ENCODE results near the gene GPC3.

The GPC3 gene

GRCh38 chrX:133600536-133600935 lies 384.9 kb downstream of the GPC3 start:
- no peak overlapping the region for H3K4me3 ChIP-seq (ENCODE audit: insufficient read length, low read depth)
- H3K4me1 ChIP-seq (ENCODE audit: insufficient read depth, insufficient read length) = no peaks in the 10 kb centered on the region
- TF ChIP-seq ZNF274 (IDR thresholded peaks at IDR 0.05; ENCODE audit: low read depth, low read length) = no peak
- no peak for TF ChIP-seq YY1 (IDR thresholded peaks at IDR 0.05; ENCODE audit: insufficient read depth, insufficient read length)
- no peak for TF ChIP-seq SUZ12 (IDR thresholded peaks at IDR 0.05; ENCODE audit: extremely low read depth, insufficient read depth, insufficient read length)
- no peak overlapping the region for H3K9ac ChIP-seq (ENCODE audit: insufficient read length, low read depth)
- H3K9me3 ChIP-seq (ENCODE audit: insufficient read depth, low read length) = no peaks in the 10 kb centered on the region
- no peak for DNase-seq (ENCODE audit: low read depth, low spot score)
- no peaks in the 10 kb centered on the region for H3K27me3 ChIP-seq (ENCODE audit: insufficient read depth, insufficient read length)
- H3K36me3 ChIP-seq (ENCODE audit: insufficient read depth, insufficient read length, low read length) = no peaks in the 10 kb centered on the region

- no peak for DNase-seq (ENCODE audit: low read depth, low spot score)
- H3K9ac ChIP-seq (ENCODE audit: insufficient read length, low read depth) = no peak overlapping the region
Measured at GRCh38 chrX:133598601-133599335, 386.6 kb downstream of the GPC3 start.

GRCh38 chrX:133594156-133594555 lies 391.2 kb downstream of the GPC3 start:
- DNase-seq (ENCODE audit: low read depth, low spot score) = no peak
- no peak for TF ChIP-seq SUZ12 (IDR thresholded peaks at IDR 0.05; ENCODE audit: extremely low read depth, insufficient read depth, insufficient read length)
- no peak for TF ChIP-seq YY1 (IDR thresholded peaks at IDR 0.05; ENCODE audit: insufficient read depth, insufficient read length)
- no peak for TF ChIP-seq ZNF274 (IDR thresholded peaks at IDR 0.05; ENCODE audit: low read depth, low read length)
- H3K9ac ChIP-seq (ENCODE audit: insufficient read length, low read depth) = no peak overlapping the region

More at GRCh38 chrX:133598601-133599335, 386.6 kb downstream of the GPC3 start:
- H3K36me3 ChIP-seq (ENCODE audit: insufficient read depth, insufficient read length, low read length) = no peaks in the 10 kb centered on the region
- TF ChIP-seq SUZ12 (IDR thresholded peaks at IDR 0.05; ENCODE audit: extremely low read depth, insufficient read depth, insufficient read length) (no peak), ZNF274 (IDR thresholded peaks at IDR 0.05; ENCODE audit: low read depth, low read length) (no peak), YY1 (IDR thresholded peaks at IDR 0.05; ENCODE audit: insufficient read depth, insufficient read length) (no peak)
- no peaks in the 10 kb centered on the region for H3K27me3 ChIP-seq (ENCODE audit: insufficient read depth, insufficient read length)
- H3K9me3 ChIP-seq (ENCODE audit: insufficient read depth, low read length) = no peaks in the 10 kb centered on the region
- H3K4me3 ChIP-seq (ENCODE audit: insufficient read length, low read depth) = no peak overlapping the region
- no peaks in the 10 kb centered on the region for H3K4me1 ChIP-seq (ENCODE audit: insufficient read depth, insufficient read length)

GRCh38 chrX:133593531-133593930 lies 391.9 kb downstream of the GPC3 start:
- Histone ChIP-seq H3K27me3 (ENCODE audit: insufficient read depth, insufficient read length) (no peaks in the 10 kb centered on the region), H3K9ac (ENCODE audit: insufficient read length, low read depth) (no peak overlapping the region), H3K9me3 (ENCODE audit: insufficient read depth, low read length) (no peaks in the 10 kb centered on the region), H3K36me3 (ENCODE audit: insufficient read depth, insufficient read length, low read length) (no peaks in the 10 kb centered on the region), H3K4me3 (ENCODE audit: insufficient read length, low read depth) (no peak overlapping the region), H3K4me1 (ENCODE audit: insufficient read depth, insufficient read length) (no peaks in the 10 kb centered on the region)
- TF ChIP-seq ZNF274 (IDR thresholded peaks at IDR 0.05; ENCODE audit: low read depth, low read length) (no peak), YY1 (IDR thresholded peaks at IDR 0.05; ENCODE audit: insufficient read depth, insufficient read length) (no peak), SUZ12 (IDR thresholded peaks at IDR 0.05; ENCODE audit: extremely low read depth, insufficient read depth, insufficient read length) (no peak)
- DNase-seq (ENCODE audit: low read depth, low spot score) = no peak

More at GRCh38 chrX:133594156-133594555, 391.2 kb downstream of the GPC3 start:
- no peaks in the 10 kb centered on the region for H3K36me3 ChIP-seq (ENCODE audit: insufficient read depth, insufficient read length, low read length)
- H3K4me3 ChIP-seq (ENCODE audit: insufficient read length, low read depth) = no peak overlapping the region
- H3K9me3 ChIP-seq (ENCODE audit: insufficient read depth, low read length) = no peaks in the 10 kb centered on the region
- H3K4me1 ChIP-seq (ENCODE audit: insufficient read depth, insufficient read length) = no peaks in the 10 kb centered on the region
- H3K27me3 ChIP-seq (ENCODE audit: insufficient read depth, insufficient read length) = no peaks in the 10 kb centered on the region

GRCh38 chrX:133590703-133591505 lies 394.5 kb downstream of the GPC3 start:
- no peak overlapping the region for H3K4me3 ChIP-seq (ENCODE audit: insufficient read length, low read depth)
- no peaks in the 10 kb centered on the region for H3K27me3 ChIP-seq (ENCODE audit: insufficient read depth, insufficient read length)
- TF ChIP-seq ZNF274 (IDR thresholded peaks at IDR 0.05; ENCODE audit: low read depth, low read length) (no peak), SUZ12 (IDR thresholded peaks at IDR 0.05; ENCODE audit: extremely low read depth, insufficient read depth, insufficient read length) (no peak), YY1 (IDR thresholded peaks at IDR 0.05; ENCODE audit: insufficient read depth, insufficient read length) (no peak)
- H3K9me3 ChIP-seq (ENCODE audit: insufficient read depth, low read length) = no peaks in the 10 kb centered on the region
- DNase-seq (ENCODE audit: low read depth, low spot score) = no peak
- H3K9ac ChIP-seq (ENCODE audit: insufficient read length, low read depth) = no peak overlapping the region
- H3K36me3 ChIP-seq (ENCODE audit: insufficient read depth, insufficient read length, low read length) = no peaks in the 10 kb centered on the region
- no peaks in the 10 kb centered on the region for H3K4me1 ChIP-seq (ENCODE audit: insufficient read depth, insufficient read length)

- TF ChIP-seq ZNF274 (IDR thresholded peaks at IDR 0.05; ENCODE audit: low read depth, low read length) (no peak), YY1 (IDR thresholded peaks at IDR 0.05; ENCODE audit: insufficient read depth, insufficient read length) (no peak), SUZ12 (IDR thresholded peaks at IDR 0.05; ENCODE audit: extremely low read depth, insufficient read depth, insufficient read length) (no peak)
- no peak overlapping the region for H3K9ac ChIP-seq (ENCODE audit: insufficient read length, low read depth)
- H3K4me3 ChIP-seq (ENCODE audit: insufficient read length, low read depth) = no peak overlapping the region
Measured at GRCh38 chrX:133588827-133589226, 396.6 kb downstream of the GPC3 start.

GRCh38 chrX:133587818-133588217 lies 397.6 kb downstream of the GPC3 start:
- H3K4me1 ChIP-seq (ENCODE audit: insufficient read depth, insufficient read length) = no peaks in the 10 kb centered on the region

More at GRCh38 chrX:133588827-133589226, 396.6 kb downstream of the GPC3 start:
- no peaks in the 10 kb centered on the region for H3K27me3 ChIP-seq (ENCODE audit: insufficient read depth, insufficient read length)
- no peaks in the 10 kb centered on the region for H3K4me1 ChIP-seq (ENCODE audit: insufficient read depth, insufficient read length)
- no peak for DNase-seq (ENCODE audit: low read depth, low spot score)
- H3K36me3 ChIP-seq (ENCODE audit: insufficient read depth, insufficient read length, low read length) = no peaks in the 10 kb centered on the region
- H3K9me3 ChIP-seq (ENCODE audit: insufficient read depth, low read length) = no peaks in the 10 kb centered on the region

More at GRCh38 chrX:133587818-133588217, 397.6 kb downstream of the GPC3 start:
- no peak for DNase-seq (ENCODE audit: low read depth, low spot score)
- Histone ChIP-seq H3K27me3 (ENCODE audit: insufficient read depth, insufficient read length) (no peaks in the 10 kb centered on the region), H3K4me3 (ENCODE audit: insufficient read length, low read depth) (no peak overlapping the region), H3K36me3 (ENCODE audit: insufficient read depth, insufficient read length, low read length) (no peaks in the 10 kb centered on the region), H3K9ac (ENCODE audit: insufficient read length, low read depth) (no peak overlapping the region), H3K9me3 (ENCODE audit: insufficient read depth, low read length) (no peaks in the 10 kb centered on the region)
- TF ChIP-seq YY1 (IDR thresholded peaks at IDR 0.05; ENCODE audit: insufficient read depth, insufficient read length) (no peak), ZNF274 (IDR thresholded peaks at IDR 0.05; ENCODE audit: low read depth, low read length) (no peak), SUZ12 (IDR thresholded peaks at IDR 0.05; ENCODE audit: extremely low read depth, insufficient read depth, insufficient read length) (no peak)
